ENCODE data around the gene FOXP1.

FOXP1 gene

DNA sequence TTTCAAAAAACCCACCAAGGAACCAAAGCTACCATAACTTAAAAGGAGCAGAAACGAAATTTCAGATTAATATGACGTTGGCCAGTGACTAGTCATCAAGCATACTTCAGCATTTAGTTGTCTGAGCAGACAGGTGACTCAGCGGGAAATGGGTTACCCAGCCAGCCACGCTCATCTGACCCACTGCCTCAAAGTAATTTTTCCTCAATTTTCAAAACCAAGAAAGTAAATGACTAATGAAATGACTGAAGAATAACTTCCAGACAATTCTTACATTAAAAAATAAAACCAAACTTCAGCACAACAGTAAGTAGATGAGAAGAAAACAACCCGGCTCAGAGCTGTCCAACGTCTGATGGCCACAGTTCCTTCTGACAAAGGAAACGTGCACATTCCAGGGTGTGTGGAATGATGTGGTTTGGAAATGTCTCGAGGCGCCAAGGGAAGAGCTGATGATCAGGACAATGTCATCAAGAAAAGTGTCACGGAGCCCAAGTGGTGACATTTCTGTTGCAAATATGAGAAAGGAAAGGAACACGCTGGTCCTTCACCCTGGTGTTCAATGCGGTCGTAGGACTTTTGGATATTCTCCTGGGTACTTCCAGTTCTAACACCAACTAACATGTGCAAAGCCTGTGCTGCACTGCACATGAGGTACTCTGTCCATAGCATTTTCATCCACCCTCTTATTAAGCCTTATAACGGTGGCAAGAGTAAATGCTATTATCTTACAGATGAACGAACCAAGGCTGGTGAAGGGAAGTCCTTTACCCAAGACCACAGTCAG lies 79.1 kb downstream of the FOXP1 start:
- no peak for DNase-seq (ENCODE audit: low spot score)

DNA sequence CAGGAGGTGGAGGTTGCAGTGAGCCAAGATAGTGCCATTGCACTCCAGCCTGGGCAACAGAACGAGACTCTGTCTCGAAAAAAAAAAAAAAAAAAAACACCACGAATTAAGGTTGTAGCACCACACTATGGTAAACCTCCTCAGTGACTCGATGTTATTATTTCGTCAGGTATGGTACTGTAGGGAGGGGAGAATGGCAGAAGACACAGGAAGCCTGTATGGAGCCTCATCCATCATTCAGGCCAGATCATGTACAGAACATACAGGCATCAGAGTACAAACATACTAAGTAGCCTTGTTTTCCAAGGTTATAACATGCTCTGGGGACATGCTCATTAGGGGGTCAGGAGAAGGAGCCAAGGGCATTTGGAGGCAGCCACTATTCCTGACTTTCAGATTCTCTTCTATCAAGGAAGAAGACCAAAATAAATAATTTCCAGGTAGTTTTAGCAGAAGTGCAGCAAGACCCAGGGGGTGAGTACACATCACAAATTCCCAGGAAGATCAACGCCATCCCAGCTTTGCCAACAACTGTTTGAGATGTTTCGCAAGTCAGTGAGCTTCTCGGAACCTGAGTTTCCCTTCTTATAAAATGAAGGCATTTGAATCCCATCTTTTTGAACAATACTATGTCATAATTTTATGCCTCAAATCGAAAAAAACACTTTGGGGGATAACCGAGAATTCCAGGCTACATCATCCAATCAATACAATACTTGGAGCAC lies 79.8 kb downstream of the FOXP1 start:
- DNase-seq (ENCODE audit: low spot score) = no peak

DNA sequence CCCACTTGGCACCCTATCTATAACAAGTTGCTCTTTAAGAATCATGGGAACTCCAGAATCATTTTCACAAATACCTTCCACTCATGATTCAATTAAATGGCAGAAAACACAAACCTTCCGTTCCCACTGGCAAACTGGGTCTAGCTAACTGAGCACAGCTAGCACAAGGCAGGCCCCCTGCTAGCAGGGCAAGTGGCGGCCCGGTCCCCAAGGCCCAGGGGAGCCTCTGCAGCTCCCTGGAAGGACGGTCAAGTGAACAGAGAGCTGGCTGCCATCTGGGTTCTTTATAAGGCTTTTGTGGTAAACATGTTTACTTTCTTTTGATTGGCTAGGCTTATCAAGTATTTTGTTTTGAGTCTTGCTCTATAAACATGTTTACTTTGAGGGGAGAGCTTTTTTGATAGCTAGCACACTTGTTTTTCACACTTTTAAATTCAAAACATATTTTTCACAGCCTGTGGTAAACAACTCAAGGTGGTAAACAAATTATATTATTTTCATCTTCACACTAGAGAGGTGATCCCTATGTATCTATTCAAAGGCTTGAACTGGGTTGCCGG lies 81.4 kb downstream of the FOXP1 start:
- DNase-seq (ENCODE audit: low spot score) = no peak

DNA sequence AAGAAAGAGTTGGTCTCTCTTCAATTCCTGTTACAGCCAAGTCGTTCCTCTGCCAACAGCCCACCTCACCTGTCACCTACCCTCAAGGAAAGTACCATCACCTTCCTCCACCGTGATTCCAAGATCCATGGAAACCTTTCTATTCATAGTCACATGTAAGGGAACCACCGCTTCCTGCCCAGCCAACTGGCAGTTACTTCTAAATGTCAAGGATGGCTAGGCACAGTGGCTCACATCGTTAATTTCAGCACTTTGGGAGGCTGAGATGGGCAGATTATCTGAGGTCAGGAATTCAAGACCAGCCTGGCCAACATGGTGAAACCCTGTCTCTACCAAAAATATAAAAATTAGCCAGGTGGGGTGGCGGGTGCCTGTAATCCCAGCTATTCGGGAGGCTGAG lies 82.8 kb downstream of the FOXP1 start:
- DNase-seq (ENCODE audit: low spot score) = no peak

DNA sequence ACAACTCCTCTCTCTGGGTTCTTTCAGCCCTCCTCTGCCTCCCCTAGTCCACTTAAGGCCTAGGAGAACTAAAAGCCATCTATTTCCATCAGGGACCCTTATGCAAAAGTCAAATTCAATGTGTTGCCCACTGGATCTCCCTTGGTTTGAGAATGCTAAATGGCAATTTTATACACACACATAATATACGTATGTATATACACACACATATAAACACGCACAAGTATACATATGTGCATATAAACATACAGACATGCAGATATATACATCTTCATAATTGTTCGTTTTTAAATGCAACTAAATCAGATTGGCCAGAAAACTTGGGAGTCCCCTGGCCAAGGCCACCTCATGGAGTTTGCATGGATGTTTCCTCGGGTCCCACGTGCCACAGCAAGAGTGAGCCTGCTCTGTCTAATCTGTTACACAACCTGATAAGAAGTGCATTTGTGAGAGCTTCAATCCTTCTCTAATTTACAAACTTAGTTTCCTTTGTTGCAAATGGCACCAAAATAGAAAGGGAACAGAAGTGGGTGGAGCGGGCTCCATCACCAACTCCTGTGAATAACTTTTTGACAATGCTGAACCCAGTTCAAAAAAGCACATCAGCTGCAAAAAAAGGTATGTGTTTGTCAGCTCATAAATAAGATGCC lies 84.2 kb downstream of the FOXP1 start:
- no peak for DNase-seq (ENCODE audit: low spot score)

DNA sequence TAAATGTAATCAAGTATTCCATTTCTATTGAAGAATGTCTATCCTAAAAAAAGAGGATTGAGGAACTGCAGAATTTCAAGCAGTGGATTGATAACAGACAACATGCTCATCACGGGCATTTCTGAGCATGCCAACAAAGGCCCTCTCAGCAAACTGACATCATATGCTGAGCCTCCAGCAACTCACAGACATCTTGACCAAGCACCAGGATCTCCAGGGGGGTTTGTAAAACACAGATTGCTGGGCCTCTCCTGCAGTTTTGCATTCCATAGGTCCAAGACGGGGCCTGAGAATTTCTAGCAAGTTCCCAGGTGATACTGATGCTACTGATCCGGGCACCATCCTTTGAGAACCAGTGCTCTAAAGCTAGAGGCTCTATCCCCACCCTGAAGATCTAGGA lies 85.0 kb downstream of the FOXP1 start:
- DNase-seq (ENCODE audit: low spot score) = no peak

DNA sequence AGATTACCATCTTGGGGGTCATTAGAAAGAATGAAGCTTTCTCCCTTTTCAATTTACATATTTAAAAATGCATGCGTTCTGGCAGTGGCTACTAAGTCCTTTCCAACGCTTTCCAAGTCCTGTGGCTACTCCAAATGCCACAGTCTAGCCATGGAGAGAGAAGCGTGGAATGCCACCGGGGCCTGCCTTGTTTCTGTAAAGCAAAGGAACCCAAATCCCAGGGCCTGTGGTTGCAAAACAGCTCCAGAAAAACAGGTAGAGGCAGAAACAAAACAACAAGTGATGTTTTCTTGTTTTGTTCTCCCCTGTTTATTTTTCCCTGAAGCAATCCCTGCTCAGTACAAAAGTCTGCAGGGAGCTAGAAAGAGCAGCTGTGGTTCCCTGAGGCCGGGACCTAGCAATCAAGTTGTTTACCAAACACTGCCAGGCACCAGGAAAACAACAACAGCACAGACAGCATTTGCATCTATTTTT lies 85.5 kb downstream of the FOXP1 start:
- DNase-seq (ENCODE audit: low spot score) = no peak

DNA sequence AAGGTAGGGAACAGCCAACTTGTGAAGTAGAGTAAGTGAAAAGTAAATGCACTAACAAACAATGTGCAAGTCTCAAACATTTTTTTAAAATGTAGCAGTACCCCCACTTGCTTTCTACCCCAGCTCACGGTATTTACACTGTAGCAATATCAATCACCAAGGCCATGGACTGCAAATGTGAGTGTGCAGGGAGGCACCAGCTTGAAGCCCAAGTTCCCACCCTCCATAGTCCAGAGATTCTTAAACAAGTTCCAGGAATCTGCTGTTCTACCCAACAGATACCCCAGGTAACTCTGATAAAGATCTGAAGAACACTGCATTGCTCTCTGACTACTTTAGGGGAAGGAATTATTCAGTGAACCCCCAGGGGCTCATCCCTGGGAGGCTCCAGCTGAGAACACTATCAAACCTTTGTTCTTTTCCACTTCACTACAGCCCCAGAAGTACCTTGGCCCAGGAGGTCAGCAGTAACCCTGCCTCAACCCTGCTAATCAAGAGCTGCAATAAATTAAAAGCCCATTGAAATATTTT lies 86.1 kb downstream of the FOXP1 start:
- DNase-seq (ENCODE audit: low spot score) = no peak

DNA sequence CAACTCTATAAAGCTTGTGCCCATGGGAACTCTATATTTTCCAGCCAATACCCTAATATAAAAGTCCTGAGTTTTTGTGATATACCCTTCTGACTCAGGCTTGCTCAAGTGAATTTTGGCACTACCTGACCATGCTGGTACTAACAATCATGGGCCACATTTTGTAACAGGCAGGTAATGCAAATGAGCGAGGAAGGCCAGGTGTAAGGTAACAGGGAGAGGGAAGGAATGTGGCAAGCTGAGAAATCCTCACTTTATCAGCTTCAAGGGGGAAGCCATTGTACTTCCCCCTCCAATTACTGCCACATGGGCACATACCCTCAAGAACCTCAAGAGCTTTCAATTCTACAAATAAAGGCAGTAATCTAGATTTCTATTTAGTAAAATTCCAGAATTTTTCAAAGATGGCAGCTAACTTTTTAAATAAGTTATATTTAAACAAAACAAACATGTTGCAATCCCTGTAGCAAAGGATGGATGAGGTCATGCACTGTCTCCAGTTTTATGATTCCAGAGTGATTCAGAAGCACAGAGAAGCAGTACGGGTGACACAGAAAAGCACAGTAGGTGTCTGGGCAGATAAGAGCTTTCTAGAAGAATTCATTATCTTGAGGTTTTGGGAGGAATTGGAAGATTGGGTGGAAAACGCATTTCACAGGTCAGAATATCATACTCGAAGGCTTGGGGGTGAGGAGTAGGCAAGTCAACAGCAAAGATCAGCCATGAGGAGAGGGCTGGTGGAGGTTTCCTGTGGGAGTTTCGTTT lies 87.6 kb downstream of the FOXP1 start:
- no peak for DNase-seq (ENCODE audit: low spot score)

DNA sequence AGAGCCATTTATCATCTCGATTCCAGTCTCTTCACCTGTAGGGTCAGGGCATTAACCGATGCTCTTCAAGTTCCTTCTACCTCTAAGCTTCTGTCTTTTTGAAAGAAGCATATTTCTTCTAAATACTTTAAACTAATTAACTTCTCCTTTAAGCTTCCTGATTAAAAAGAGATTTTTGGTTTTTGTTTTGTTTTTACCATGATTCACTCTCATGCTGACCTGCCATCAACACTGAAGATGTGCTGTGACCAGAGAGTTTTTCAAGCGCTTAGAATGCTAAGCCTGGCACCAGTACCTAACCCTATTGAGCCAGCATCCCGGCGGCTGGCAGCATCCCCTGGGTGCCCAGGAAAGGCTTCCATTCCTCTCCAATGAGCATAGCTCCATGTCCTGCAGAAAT lies 89.3 kb downstream of the FOXP1 start:
- no peak for DNase-seq (ENCODE audit: low spot score)

DNA sequence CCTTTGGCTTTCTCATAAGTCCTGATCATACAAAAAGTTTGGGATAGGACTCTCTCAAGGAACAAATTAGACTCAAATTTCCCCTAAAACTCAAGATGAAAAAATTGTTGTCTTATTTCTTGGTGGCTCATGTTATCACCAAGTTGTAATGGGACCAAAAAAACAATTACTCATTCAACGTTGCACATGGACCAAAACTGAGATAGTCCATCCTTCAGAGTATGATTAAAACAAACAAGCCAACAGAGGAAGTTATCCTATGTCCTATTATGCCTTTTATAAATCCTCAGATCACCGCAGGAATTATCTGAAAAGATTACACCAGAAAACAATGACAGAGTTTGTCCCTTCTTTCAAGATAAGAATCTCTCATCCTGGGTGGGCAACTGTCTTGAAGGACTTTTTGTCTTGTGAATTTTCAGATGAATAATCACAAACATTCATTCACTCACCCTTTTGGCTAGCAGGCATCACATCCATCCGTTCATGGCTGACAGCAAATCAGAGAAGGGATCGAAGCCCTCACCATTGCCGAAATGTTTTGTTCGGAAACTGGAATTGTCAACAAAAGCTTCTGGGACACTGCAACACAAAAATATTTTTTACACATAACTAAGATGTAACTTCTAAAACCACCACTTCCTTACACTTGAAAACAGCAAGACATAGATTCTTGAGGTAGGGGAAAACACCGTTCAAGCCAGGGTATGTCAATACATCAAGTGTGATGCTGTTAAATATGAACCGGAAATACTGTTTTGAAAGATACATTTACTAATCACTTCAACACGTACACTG lies 90.4 kb downstream of the FOXP1 start:
- DNase-seq (ENCODE audit: low spot score) = no peak

DNA sequence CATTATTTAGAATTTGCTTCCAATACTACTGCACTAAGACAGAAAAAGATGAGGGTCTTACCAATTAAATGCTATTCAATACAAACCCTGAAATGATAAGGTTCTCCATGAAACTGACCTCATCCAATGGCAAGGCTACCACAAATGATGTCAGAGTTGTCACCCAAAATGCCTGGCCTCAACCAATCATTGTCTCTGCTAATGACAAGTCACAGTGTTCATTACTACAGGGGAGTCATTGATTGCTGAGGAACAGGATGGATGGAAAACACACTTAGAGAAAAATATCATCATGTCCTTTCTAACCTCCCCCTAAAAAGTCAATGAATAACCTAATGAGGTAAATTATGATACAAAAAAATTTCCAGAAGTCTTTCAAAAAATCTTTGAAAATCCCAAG lies 91.0 kb downstream of the FOXP1 start:
- no peak for DNase-seq (ENCODE audit: low spot score)

DNA sequence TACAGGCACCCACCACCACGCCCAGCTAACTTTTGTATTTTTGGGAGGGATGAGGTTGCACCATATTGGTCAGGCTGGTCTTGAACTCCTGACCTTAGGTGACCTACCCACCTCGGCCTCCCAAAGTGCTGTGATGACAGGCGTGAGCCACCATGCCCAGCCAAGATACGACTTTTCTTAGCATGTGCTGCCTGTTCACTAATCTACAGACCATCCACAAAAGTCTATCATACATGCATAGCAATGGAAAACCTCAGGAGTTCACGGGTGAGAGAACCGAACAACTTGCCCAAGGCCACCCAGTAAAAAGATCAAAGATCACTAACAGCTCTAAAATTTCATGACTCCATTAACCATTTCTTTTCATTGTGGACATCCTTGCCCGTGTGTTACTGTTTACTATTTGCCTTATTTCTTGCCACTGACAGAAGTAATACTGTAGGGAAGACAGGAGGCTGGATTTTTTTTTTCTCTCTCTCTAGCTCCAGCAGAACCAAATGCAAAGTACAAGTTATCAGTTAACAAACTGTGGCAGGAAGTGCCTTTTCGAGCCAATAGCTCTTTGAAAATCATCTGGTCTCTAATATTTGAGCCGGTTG lies 92.3 kb downstream of the FOXP1 start:
- DNase-seq (ENCODE audit: low spot score) = no peak

DNA sequence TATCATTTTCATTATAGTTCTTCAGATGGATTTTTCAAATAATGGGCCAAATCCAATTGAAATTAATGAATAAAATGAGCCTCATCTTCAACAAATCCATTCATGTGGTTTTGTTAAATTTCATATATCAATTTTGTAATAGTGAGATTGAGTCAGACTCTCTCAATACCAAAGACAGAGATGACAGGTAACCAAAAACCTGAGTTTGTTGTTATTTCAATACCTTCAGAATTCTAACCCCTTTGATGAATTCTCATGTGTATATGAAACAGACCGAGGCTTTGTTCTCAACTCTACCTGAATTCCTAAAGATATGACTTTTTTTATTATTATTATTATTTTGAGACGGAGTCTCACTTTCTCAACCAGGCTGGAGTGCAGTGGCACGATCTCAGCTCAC lies 92.8 kb downstream of the FOXP1 start:
- DNase-seq (ENCODE audit: low spot score) = no peak

DNA sequence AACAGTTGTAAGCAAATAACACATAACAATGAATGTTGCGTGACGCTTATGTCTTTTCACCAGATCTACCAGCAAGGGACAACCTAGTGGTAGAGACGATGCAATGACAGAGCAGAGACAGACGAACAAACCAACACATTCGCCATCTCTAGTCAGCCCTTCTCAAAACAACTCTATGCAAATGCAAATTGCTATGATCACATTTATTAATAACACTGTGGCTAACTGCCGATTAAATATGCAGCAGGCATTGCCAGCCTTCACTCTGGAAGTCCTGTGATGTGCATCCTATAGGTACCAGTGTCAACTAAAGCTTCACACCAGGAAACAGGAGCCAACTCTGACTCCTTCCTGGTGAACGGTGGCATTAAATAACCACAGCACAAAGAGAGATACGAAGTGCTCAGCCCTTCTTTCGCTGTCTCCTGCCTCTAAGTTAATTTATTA lies 94.2 kb downstream of the FOXP1 start:
- DNase-seq (ENCODE audit: low spot score) = no peak

DNA sequence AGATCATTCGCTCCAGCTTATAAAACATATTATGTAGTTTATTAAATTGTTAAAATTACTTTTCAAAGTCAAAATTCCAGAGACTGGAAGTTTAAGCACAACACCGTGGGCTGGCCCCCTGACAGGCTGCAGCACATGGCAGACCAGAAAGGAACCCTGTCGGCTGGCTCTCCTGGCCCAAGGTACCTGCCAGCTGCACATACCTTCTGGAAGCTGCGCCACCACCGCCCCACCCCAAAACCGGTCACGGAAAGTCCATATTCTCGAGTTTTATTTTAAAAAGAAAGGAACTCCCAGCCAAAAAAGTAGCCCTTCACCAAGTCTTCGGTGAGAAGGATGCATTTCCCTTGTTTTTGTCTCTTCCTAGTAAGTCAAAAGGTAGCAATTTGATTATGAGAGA lies 94.6 kb downstream of the FOXP1 start:
- no peak for DNase-seq (ENCODE audit: low spot score)

DNA sequence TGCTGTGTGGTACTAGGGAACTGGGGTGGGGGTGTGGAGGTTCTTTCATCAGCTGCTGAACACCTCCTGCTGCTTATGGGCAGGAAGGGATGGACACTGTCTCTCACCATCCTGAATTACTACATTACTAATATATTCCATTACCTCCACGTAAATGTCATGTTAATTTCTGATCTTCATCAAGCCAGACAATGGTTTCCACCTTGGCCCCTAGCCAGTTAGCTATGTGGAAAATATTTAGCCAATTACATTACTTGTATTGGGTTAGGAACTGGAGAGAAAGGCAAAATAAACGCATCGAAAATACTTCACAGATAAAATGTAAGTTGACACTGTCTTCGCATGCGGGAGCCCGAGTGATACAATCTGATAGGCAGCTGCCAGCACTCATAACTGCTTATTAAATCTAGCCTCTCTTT lies 95.1 kb downstream of the FOXP1 start:
- no peak for DNase-seq (ENCODE audit: low spot score)

DNA sequence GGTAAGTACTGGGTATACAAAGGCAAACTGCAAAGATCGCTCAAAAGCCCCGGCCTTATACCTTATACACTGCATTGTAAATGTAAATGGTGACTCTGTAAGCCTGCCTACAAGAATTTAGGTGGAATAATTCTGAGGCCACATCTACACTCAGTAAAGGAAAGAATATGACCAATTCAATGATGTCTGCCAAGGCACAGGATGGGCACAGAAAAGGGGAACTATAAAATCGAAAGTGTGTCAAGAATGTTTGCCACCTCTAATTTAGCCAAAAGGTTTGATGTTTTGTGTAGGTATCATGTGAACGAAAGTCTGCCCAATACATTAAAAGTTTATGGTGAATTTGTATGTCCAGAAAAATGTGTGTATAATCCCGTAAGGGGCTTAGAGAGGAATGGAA lies 96.1 kb downstream of the FOXP1 start:
- DNase-seq (ENCODE audit: low spot score) = no peak

DNA sequence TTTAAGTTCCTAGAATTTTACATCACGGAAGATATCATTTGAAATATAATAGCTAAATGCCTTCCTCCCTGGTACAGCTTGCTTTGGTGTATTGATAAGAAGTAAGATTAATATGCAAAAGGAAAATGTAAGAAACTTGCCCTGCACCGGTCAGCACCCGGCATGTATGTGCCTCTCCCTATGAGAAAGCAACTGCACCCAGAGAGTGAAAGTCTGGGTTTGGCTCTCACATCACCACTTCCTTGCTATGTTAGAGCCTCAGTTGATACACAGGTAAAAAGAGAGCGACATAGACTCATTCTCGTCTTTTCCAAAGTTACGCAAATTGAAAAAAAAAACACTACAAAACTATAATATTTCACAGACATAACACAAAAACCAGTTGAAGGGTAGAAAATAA lies 96.7 kb downstream of the FOXP1 start:
- no peak for DNase-seq (ENCODE audit: low spot score)

DNA sequence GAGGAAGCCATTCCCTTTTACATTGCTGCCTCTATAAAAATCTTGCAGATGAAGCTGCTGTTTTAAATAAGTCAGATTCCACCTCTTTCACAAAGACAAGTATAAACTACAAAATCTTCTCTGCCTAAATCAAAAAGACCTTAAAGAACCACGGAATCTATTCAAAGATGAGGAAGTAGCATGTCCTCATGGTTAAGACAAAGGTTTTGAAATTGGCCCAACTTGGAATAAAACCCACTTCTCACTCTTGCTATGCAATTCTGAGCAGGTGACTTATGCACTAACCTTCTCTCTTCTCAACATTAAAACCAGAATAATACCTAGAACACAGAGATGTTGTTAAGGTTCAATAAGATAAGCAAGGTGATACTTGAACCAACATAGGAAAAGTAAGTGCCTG lies 97.6 kb downstream of the FOXP1 start:
- DNase-seq (ENCODE audit: low spot score) = no peak
